ENCODE results near the gene GSTM3. TPM values are rescaled to one million over a fixed set of nuclear protein-coding genes. Genes with fewer than 3 reads are reported as not detected.

Gene GSTM3
- total RNA-seq, 2 experiments from 2014 or later: 14.8 to 15.4 TPM

- H3K36me3 ChIP-seq (ENCODE audit: insufficient read depth, low read length): no peaks in the 10 kb centered on the region
- H3K4me3 ChIP-seq (ENCODE audit: low read length): no peak overlapping the region
- ChIA-PET CTCF (no interaction called here), POLR2A (no interaction called here)
- Mint-ChIP-seq H3K4me1 (ENCODE audit: low read depth) (no peaks in the 10 kb centered on the region), H3K4me3 (no peak overlapping the region), H3K27ac (no peak overlapping the region), H3K9me3 (no peaks in the 10 kb centered on the region), H3K36me3 (ENCODE audit: low read depth) (no peaks in the 10 kb centered on the region), H3K27me3 (no peaks in the 10 kb centered on the region)
- intact Hi-C loops (cut with DNase I, micrococcal nuclease): no loop called here
- no peak for ATAC-seq (ENCODE audit: poor library complexity)
- H3K27me3 ChIP-seq (ENCODE audit: control insufficient read depth in 1 of 2, insufficient read depth in 2 of 2, low read length in 2 of 2): peaks cover 0 to 3% of the 10 kb centered on the region in 2 experiments
- TF ChIP-seq CTCF (IDR thresholded peaks at IDR 0.05): no peak
- no peak for DNase-seq
- H3K27ac ChIP-seq (ENCODE audit: low read depth in 1 of 2, low read length in 2 of 2): no peak overlapping the region
- no peaks in the 10 kb centered on the region for H3K9me3 ChIP-seq (ENCODE audit: control insufficient read depth in 1 of 2, insufficient read depth in 1 of 2, low read length in 2 of 2)
- no peaks in the 10 kb centered on the region for H3K4me1 ChIP-seq (ENCODE audit: insufficient read depth, low read length)
Observed at GRCh38 chr1:109726007-109726406, 14.8 kb downstream of the GSTM3 start.

- intact Hi-C loops (cut with DNase I, micrococcal nuclease): no loop called here
- CTCF ChIA-PET: no interaction called here
- no peaks in the 10 kb centered on the region for H3K4me1 ChIP-seq (ENCODE audit: insufficient read depth, low read length)
- no peaks in the 10 kb centered on the region for H3K36me3 ChIP-seq (ENCODE audit: insufficient read depth, low read length)
- H3K27ac ChIP-seq (ENCODE audit: low read depth in 1 of 2, low read length in 2 of 2): no peak overlapping the region
- POLR2A ChIA-PET: no interaction called here
- ATAC-seq (ENCODE audit: poor library complexity): no peak
- no peak overlapping the region for H3K27ac Mint-ChIP-seq
- TF ChIP-seq CTCF (IDR thresholded peaks at IDR 0.05): no peak
- H3K4me1 Mint-ChIP-seq (ENCODE audit: low read depth): no peaks in the 10 kb centered on the region
- no peaks in the 10 kb centered on the region for H3K27me3 Mint-ChIP-seq
- H3K4me3 ChIP-seq (ENCODE audit: low read length): no peak overlapping the region
- H3K4me3 Mint-ChIP-seq: no peak overlapping the region
- no peak for DNase-seq
- H3K9me3 ChIP-seq (ENCODE audit: control insufficient read depth in 1 of 2, insufficient read depth in 1 of 2, low read length in 2 of 2): no peaks in the 10 kb centered on the region
- H3K36me3 Mint-ChIP-seq (ENCODE audit: low read depth): no peaks in the 10 kb centered on the region
- H3K27me3 ChIP-seq (ENCODE audit: control insufficient read depth in 1 of 2, insufficient read depth in 2 of 2, low read length in 2 of 2): peaks cover 0 to 3% of the 10 kb centered on the region in 2 experiments
- no peaks in the 10 kb centered on the region for H3K9me3 Mint-ChIP-seq
Observed at GRCh38 chr1:109725510-109725909, 15.3 kb downstream of the GSTM3 start.

- Mint-ChIP-seq H3K27me3 (no peaks in the 10 kb centered on the region), H3K36me3 (ENCODE audit: low read depth) (no peaks in the 10 kb centered on the region), H3K9me3 (no peaks in the 10 kb centered on the region), H3K4me3 (no peak overlapping the region), H3K27ac (no peak overlapping the region), H3K4me1 (ENCODE audit: low read depth) (no peaks in the 10 kb centered on the region)
- no peaks in the 10 kb centered on the region for H3K36me3 ChIP-seq (ENCODE audit: insufficient read depth, low read length)
- POLR2A ChIA-PET: no interaction called here
- H3K4me1 ChIP-seq (ENCODE audit: insufficient read depth, low read length): no peaks in the 10 kb centered on the region
- CTCF ChIA-PET: no interaction called here
- no peak for ATAC-seq (ENCODE audit: poor library complexity)
- TF ChIP-seq CTCF (IDR thresholded peaks at IDR 0.05): no peak
- no peak overlapping the region for H3K4me3 ChIP-seq (ENCODE audit: low read length)
- intact Hi-C loops (cut with DNase I, micrococcal nuclease): no loop called here
- H3K9me3 ChIP-seq (ENCODE audit: control insufficient read depth in 1 of 2, insufficient read depth in 1 of 2, low read length in 2 of 2): no peaks in the 10 kb centered on the region
- H3K27me3 ChIP-seq (ENCODE audit: control insufficient read depth in 1 of 2, insufficient read depth in 2 of 2, low read length in 2 of 2): peaks cover 0 to 3% of the 10 kb centered on the region in 2 experiments
- no peak overlapping the region for H3K27ac ChIP-seq (ENCODE audit: low read depth in 1 of 2, low read length in 2 of 2)
- no peak for DNase-seq
Observed at GRCh38 chr1:109724933-109725332, 15.9 kb downstream of the GSTM3 start.

All from CD4-positive, alpha-beta T cell (primary cell).